Astrocyte of the spinal cord (primary cell): Measurements from ENCODE around the gene POU2AF1.
"Not testable (repeated sequence)": the region's sequence is repeated elsewhere in the genome, so short reads cannot be mapped to it uniquely, and the experiment has no call there.

Experiments used
- DNase-seq: peaks from one replicate; pipeline ENCODE4 v3.0.0; 2011; ENCODE audit warnings: low read depth, low spot score
- H3K4me3 ChIP-seq: 2 replicates; pipeline ENCODE4 v1.5.1; 2011; ENCODE audit warnings: low read depth, mild to moderate bottlenecking, low read length, moderate library complexity
- in situ Hi-C: cut with HindIII; loops from 2 replicates; pipeline ENCODE4 v1.10.0; 2017; ENCODE audit warnings: low sequenced_read_pairs
- TF ChIP-seq, protein P1 (sequence below): IDR thresholded peaks from 2 replicates; pipeline ENCODE4 v1.5.1; 2012; ENCODE audit warnings: low read depth, mild to moderate bottlenecking, low read length, inconsistent platforms

Gene POU2AF1

GRCh38 chr11:111406091-111406490, 27.0 kb upstream of the POU2AF1 start:
- in situ Hi-C loops = no loop called here
- no peak overlapping the region for H3K4me3 ChIP-seq
- TF ChIP-seq, protein P1, sequence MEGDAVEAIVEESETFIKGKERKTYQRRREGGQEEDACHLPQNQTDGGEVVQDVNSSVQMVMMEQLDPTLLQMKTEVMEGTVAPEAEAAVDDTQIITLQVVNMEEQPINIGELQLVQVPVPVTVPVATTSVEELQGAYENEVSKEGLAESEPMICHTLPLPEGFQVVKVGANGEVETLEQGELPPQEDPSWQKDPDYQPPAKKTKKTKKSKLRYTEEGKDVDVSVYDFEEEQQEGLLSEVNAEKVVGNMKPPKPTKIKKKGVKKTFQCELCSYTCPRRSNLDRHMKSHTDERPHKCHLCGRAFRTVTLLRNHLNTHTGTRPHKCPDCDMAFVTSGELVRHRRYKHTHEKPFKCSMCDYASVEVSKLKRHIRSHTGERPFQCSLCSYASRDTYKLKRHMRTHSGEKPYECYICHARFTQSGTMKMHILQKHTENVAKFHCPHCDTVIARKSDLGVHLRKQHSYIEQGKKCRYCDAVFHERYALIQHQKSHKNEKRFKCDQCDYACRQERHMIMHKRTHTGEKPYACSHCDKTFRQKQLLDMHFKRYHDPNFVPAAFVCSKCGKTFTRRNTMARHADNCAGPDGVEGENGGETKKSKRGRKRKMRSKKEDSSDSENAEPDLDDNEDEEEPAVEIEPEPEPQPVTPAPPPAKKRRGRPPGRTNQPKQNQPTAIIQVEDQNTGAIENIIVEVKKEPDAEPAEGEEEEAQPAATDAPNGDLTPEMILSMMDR = no peak
- no peak for DNase-seq

DNA sequence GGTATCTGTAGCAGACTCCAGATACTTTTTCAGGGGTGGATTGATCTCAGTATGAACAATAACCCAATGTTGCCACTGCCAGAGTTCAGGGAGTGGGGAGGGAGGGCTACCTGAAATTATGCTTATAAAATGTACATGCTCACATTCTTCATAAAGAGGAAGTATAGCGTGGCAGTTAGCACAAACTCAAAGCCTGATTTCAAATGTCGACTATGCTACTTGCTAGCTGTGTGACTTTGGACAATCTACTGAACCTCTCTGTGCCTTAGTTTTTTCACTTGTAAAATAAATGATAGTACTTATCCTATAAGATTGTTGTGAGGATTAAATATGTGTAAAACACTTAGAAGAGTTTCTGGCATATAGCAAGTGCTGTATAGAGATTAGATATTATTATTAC, 26.5 kb upstream of the POU2AF1 start:
- no peak overlapping the region for H3K4me3 ChIP-seq
- TF ChIP-seq, protein P1 = no peak
- in situ Hi-C loops = no loop called here
- DNase-seq = no peak

DNA sequence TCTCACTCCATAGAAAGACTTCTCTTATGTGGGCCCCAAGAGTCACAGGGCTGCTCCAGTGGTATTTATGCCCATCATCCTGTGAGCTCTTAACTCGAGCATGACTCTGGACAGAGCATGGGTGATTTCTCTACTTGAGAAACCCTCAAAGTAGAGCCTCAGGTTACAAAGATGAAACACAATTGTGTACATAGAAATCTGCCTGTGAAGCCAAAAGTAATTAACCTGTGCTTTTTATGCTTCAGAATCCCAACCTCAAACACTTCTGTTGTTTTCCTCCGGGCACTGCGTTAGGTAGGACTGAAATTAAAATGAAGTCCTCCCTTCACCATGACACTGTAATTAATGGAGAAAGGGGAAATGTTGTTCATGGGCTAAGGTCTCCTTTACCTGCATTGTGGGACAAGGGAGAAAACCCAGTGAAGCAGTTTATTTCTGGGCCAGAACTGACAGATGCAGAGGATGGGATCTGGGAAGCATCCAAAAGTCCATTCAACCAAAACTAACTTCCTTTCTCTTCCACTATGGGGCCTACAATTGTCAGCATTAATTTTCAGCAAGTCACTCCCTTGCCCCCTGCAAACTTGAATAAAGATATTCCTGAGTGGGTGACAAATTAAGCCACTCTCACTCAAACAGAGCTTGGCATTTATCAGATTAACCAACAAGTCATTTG, 24.1 kb upstream of the POU2AF1 start:
- TF ChIP-seq, protein P1 = no peak
- in situ Hi-C loops = no loop called here
- DNase-seq = no peak
- no peak overlapping the region for H3K4me3 ChIP-seq

DNA sequence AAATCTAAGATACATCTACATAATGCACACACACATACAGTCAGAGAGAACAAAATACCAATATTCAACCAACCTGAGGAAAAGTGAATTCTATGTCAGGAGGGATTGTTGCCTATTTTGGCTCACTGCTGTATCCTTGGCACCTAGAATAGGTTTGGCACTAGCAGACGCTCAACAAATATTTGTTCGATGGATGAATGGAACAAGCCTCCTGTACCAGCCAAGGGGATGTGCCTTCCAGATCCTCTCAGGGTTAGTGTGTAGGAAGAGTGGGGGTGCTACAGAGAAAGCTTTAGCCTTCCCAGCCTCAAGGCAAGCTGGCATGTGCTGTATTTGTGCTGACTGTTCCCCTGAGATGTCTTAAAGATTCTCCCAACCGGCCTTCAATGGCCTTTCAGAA, 23.3 kb upstream of the POU2AF1 start:
- TF ChIP-seq, protein P1 = no peak
- in situ Hi-C loops = no loop called here
- no peak overlapping the region for H3K4me3 ChIP-seq
- DNase-seq = no peak

DNA sequence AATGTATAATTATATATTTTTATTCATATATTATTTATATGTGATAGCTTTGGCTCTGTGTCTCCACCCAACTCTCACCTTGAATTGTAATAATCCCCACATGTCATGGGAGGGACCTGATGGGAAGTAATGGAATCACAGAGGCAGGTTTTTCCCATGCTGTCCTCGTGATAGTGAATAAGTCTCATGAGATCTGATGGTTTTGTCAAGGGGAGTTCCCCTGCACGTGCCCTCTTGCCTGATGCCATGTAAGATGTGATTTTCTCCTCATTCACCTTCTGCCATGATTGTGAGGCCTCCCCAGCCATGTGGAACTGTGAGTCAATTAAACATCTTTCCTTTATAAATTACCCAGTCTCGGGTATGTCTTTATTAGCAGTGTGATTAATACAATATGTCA, 22.9 kb upstream of the POU2AF1 start:
- DNase-seq, H3K4me3 ChIP-seq, in situ Hi-C loops: not testable (repeated sequence)

GRCh38 chr11:111400595-111400994, 21.5 kb upstream of the POU2AF1 start:
- in situ Hi-C loops = no loop called here
- DNase-seq = no peak
- TF ChIP-seq, protein P1 = no peak
- H3K4me3 ChIP-seq = no peak overlapping the region

GRCh38 chr11:111399187-111400031, 20.3 kb upstream of the POU2AF1 start:
- DNase-seq = no peak
- in situ Hi-C loops = no loop called here
- no peak overlapping the region for H3K4me3 ChIP-seq
- TF ChIP-seq, protein P1 = no peak
